A549 (cell line): ENCODE measurements around the gene IPO4. TPM values are rescaled to one million over a fixed set of nuclear protein-coding genes. Genes with fewer than 3 reads are reported as not detected.

Experiments
- ATAC-seq, 2 experiments: fragments of 200-7000 bp in 1 of 2; fragments of >200 bp in 1 of 2; cut with Nextera tagmentation in 1 of 2; cut with Tn5 transposase in 1 of 2; 3 replicates each; pipeline versions ENCODE4 v1.8.0 to v1.9.1; 2018 to 2020; ENCODE audit warnings: mild to moderate bottlenecking in 1 of 2, moderate library complexity in 1 of 2
- CTCF ChIA-PET: fragments of 300-600 bp; sonication (Branson Sonifier 250); formaldehyde crosslinking; extraction: SDS; loops from one replicate; lab custom pipeline; 2021; ENCODE audit warnings: antibody characterized with exemption, inconsistent platforms; lab: Yijun Ruan, JAX
- POLR2A ChIA-PET: fragments of 350-600 bp; formaldehyde crosslinking; extraction: SDS; loops from one replicate; lab custom pipeline; 2021; ENCODE audit warnings: antibody characterized with exemption, inconsistent platforms; lab: Yijun Ruan, JAX
- DNase-seq, 2 experiments: peaks; one replicate each; pipeline versions ENCODE4 v3.0.0 to v3.0.0-alpha.2; 2011 to 2016; ENCODE audit warnings: low read depth in 1 of 2, low spot score in 1 of 2
- FAIRE-seq: peaks from 2 replicates; lab custom pipeline; 2011; peaks lifted over from hg19 to GRCh38; lab: Jason Lieb, UNC
- H3K27ac ChIP-seq, 2 experiments: fragments of >200 bp; sonication (Bioruptor Twin); formaldehyde crosslinking; 3 replicates each; pipeline ENCODE4 v1.5.1; 2016 to 2017
- H3K4me1 ChIP-seq: fragments of >200 bp; sonication (Bioruptor Twin); formaldehyde crosslinking; 3 replicates; pipeline ENCODE4 v1.6.1; 2016
- H3K4me2 ChIP-seq: fragments of >200 bp; sonication (Bioruptor Twin); formaldehyde crosslinking; 3 replicates; pipeline ENCODE4 v1.6.1; 2016
- H3K4me3 ChIP-seq: fragments of >200 bp; sonication (Bioruptor Twin); formaldehyde crosslinking; 3 replicates; pipeline ENCODE4 v1.5.1; 2016
- H3K9me3 ChIP-seq: fragments of >200 bp; sonication (Bioruptor Twin); formaldehyde crosslinking; 3 replicates; pipeline ENCODE4 v1.6.1; 2016
- BHLHE40 ChIP-seq: IDR thresholded peaks from 2 replicates; pipeline ENCODE4 v1.6.1; 2012; ENCODE audit warnings: low read depth, low read length, inconsistent platforms
- CBX2 ChIP-seq: fragments of 200-600 bp; sonication (generic); IDR thresholded peaks from 2 replicates; pipeline ENCODE4 v1.6.1; 2016; ENCODE audit warnings: low read depth, mild to moderate bottlenecking, borderline replicate concordance
- CHD4 ChIP-seq: fragments of 200-600 bp; sonication (generic); IDR thresholded peaks from 2 replicates; pipeline ENCODE4 v1.6.1; 2016; ENCODE audit warnings: antibody characterized with exemption, mild to moderate bottlenecking, borderline replicate concordance
- EHF ChIP-seq: fragments of 250-450 bp; sonication (Bioruptor Pico); IDR thresholded peaks from 2 replicates; pipeline ENCODE4 v1.5.0; 2020; ENCODE audit warnings: mild to moderate bottlenecking
- ESRRA ChIP-seq: fragments of 150-350 bp; IDR thresholded peaks from 2 replicates; pipeline ENCODE4 v1.6.1; 2014; ENCODE audit warnings: mild to moderate bottlenecking, low read length, borderline replicate concordance
- FOXS1 ChIP-seq: fragments of 250-450 bp; sonication (Bioruptor Pico); IDR thresholded peaks from 2 replicates; pipeline ENCODE4 v1.5.0; 2020; ENCODE audit warnings: mild to moderate bottlenecking, moderate library complexity
- HDAC2 ChIP-seq: fragments of 200-600 bp; sonication (generic); IDR thresholded peaks from 2 replicates; pipeline ENCODE4 v1.6.1; 2016
- HOXB13 ChIP-seq: fragments of 250-450 bp; sonication (Bioruptor Pico); IDR thresholded peaks from 2 replicates; pipeline ENCODE4 v1.5.0; 2020; ENCODE audit warnings: low read depth, mild to moderate bottlenecking, moderate library complexity
- JUN ChIP-seq, 2 experiments: fragments of >200 bp; sonication (Bioruptor Twin); formaldehyde crosslinking; IDR thresholded peaks; 2 replicates in 1 of 2; 3 replicates in 1 of 2; pipeline ENCODE4 v1.6.1; 2016 to 2017
- JUNB ChIP-seq: fragments of >200 bp; sonication (Bioruptor Twin); formaldehyde crosslinking; IDR thresholded peaks from 2 replicates; pipeline ENCODE4 v1.6.1; 2016
- MAFK ChIP-seq: fragments of 450-650 bp; IDR thresholded peaks from 2 replicates; pipeline ENCODE4 v1.6.1; 2014; ENCODE audit not compliant: partially characterized antibody
- MAZ ChIP-seq: fragments of 150-350 bp; IDR thresholded peaks from 2 replicates; pipeline ENCODE4 v1.6.1; 2014; ENCODE audit warnings: antibody characterized with exemption, low read depth, low read length, borderline replicate concordance
- NPAS2 ChIP-seq: fragments of 250-450 bp; sonication (Bioruptor Pico); IDR thresholded peaks from 2 replicates; pipeline ENCODE4 v1.8.0; 2022; ENCODE audit warnings: mild to moderate bottlenecking, moderate library complexity, borderline replicate concordance
- PHF8 ChIP-seq: fragments of 200-600 bp; sonication (generic); IDR thresholded peaks from 2 replicates; pipeline ENCODE4 v1.6.1; 2016; ENCODE audit warnings: low read depth, mild to moderate bottlenecking, antibody characterized with exemption, moderate library complexity, borderline replicate concordance
- POLR2AphosphoS2 ChIP-seq: conservative IDR thresholded peaks from 2 replicates; pipeline ENCODE4 v1.6.1; 2012; ENCODE audit warnings: low read length, improper control_type of control experiment, inconsistent platforms
- RARB ChIP-seq: fragments of 250-450 bp; sonication (Bioruptor Pico); IDR thresholded peaks from 2 replicates; pipeline ENCODE4 v1.8.0; 2021; ENCODE audit warnings: mild to moderate bottlenecking, moderate library complexity
- SMC3 ChIP-seq: fragments of >200 bp; sonication (Bioruptor Twin); formaldehyde crosslinking; IDR thresholded peaks from 3 replicates; pipeline ENCODE4 v1.6.1; 2018; ENCODE audit warnings: inconsistent platforms
- TFCP2L1 ChIP-seq: fragments of 250-450 bp; sonication (Bioruptor Pico); IDR thresholded peaks from 2 replicates; pipeline ENCODE4 v1.5.0; 2021; ENCODE audit warnings: mild to moderate bottlenecking
- ZC3H11A ChIP-seq: fragments of 450-650 bp; IDR thresholded peaks from 2 replicates; pipeline ENCODE4 v1.6.1; 2014; ENCODE audit warnings: antibody characterized with exemption, mild to moderate bottlenecking
- ZSCAN20 ChIP-seq: fragments of 250-450 bp; sonication (Bioruptor Pico); IDR thresholded peaks from 2 replicates; pipeline ENCODE4 v1.8.0; 2022; ENCODE audit warnings: mild to moderate bottlenecking, moderate library complexity
- WGBS: methylation state at CpG from one replicate; pipeline ENCODE4 v1.1.6; 2017; ENCODE audit errors: missing lambda C conversion rate; 5-methylcytosine and 5-hydroxymethylcytosine counted together
- polyA plus RNA-seq, 4 experiments: library from polyadenylated mRNA; depleted of rRNA in 3 of 4; stranded (reverse); fragments of >200 nt; fragmentation: RNase III in 1 of 4; extraction: RNeasy Plus Mini Kit Qiagen cat#74134 plus additional on column Dnase treatment in 1 of 4; gene quantifications; 2 replicates in 3 of 4; 3 replicates in 1 of 4; pipeline ENCODE4 v1.2.3, GENCODE V29; 2011 to 2017
- TF ChIP-seq, protein P1 (sequence below): fragments of 250-450 bp; sonication (Bioruptor Pico); IDR thresholded peaks from 2 replicates; pipeline ENCODE4 v1.5.0; 2021; ENCODE audit warnings: mild to moderate bottlenecking, moderate library complexity, borderline replicate concordance
- TF ChIP-seq, protein P2 (sequence below): fragments of >200 bp; sonication (Bioruptor Twin); formaldehyde crosslinking; IDR thresholded peaks from 3 replicates; pipeline ENCODE4 v1.5.1; 2016
- TF ChIP-seq, protein P3 (sequence below): fragments of >200 bp; sonication (Bioruptor Twin); formaldehyde crosslinking; IDR thresholded peaks from 2 replicates; pipeline ENCODE4 v1.6.1; 2016

The IPO4 gene
- polyA plus RNA-seq, 2 of the 4 experiments (the other 2 are of a cell fraction), result 37.1 to 91.7 TPM

DNA sequence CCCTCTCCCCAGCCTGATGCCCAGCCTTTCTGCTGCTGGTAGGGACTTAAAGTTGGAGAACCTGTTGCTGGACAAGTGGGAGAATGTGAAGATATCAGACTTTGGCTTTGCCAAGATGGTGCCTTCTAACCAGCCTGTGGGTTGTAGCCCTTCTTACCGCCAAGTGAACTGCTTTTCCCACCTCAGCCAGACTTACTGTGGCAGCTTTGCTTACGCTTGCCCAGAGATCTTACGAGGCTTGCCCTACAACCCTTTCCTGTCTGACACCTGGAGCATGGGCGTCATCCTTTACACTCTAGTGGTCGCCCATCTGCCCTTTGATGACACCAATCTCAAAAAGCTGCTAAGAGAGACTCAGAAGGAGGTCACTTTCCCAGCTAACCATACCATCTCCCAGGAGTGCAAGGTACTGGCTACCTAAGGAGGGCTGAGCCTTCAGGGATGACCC lies 18.5 kb upstream of the IPO4 start:
- ATAC-seq, result no peak
- TF ChIP-seq EHF (CRISPR knock-in tag), result no peak
- TF ChIP-seq, protein P1, sequence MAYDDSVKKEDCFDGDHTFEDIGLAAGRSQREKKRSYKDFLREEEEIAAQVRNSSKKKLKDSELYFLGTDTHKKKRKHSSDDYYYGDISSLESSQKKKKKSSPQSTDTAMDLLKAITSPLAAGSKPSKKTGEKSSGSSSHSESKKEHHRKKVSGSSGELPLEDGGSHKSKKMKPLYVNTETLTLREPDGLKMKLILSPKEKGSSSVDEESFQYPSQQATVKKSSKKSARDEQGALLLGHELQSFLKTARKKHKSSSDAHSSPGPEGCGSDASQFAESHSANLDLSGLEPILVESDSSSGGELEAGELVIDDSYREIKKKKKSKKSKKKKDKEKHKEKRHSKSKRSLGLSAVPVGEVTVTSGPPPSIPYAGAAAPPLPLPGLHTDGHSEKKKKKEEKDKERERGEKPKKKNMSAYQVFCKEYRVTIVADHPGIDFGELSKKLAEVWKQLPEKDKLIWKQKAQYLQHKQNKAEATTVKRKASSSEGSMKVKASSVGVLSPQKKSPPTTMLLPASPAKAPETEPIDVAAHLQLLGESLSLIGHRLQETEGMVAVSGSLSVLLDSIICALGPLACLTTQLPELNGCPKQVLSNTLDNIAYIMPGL, result no peak
- TF ChIP-seq MAZ, result no peak
- no peak for TF ChIP-seq TFCP2L1 (CRISPR knock-in tag)
- no peak for TF ChIP-seq ZSCAN20 (CRISPR knock-in tag)
- no peak for TF ChIP-seq JUNB
- no peak for TF ChIP-seq CHD4
- TF ChIP-seq BHLHE40, result no peak
- TF ChIP-seq NPAS2 (CRISPR knock-in tag), result no peak
- no peak for TF ChIP-seq FOXS1 (CRISPR knock-in tag)
- TF ChIP-seq, protein P2, sequence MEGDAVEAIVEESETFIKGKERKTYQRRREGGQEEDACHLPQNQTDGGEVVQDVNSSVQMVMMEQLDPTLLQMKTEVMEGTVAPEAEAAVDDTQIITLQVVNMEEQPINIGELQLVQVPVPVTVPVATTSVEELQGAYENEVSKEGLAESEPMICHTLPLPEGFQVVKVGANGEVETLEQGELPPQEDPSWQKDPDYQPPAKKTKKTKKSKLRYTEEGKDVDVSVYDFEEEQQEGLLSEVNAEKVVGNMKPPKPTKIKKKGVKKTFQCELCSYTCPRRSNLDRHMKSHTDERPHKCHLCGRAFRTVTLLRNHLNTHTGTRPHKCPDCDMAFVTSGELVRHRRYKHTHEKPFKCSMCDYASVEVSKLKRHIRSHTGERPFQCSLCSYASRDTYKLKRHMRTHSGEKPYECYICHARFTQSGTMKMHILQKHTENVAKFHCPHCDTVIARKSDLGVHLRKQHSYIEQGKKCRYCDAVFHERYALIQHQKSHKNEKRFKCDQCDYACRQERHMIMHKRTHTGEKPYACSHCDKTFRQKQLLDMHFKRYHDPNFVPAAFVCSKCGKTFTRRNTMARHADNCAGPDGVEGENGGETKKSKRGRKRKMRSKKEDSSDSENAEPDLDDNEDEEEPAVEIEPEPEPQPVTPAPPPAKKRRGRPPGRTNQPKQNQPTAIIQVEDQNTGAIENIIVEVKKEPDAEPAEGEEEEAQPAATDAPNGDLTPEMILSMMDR, result no peak
- TF ChIP-seq CBX2, result no peak
- no peak for TF ChIP-seq PHF8
- TF ChIP-seq, all 56 proteins: peak for 0
- FAIRE-seq (no peak), DNase-seq (no peak)
- Histone ChIP-seq H3K4me2 (no peak overlapping the region), H3K4me3 (no peak overlapping the region), H3K9me3 (no peaks in the 10 kb centered on the region), H3K27ac (no peak overlapping the region), H3K4me1 (peaks cover 3% of the 10 kb centered on the region; the same call in 1 of the 3 replicates)
- ChIA-PET POLR2A (interaction anchor here (4.0 kb wide), 1 partner anchor 12 kb away, joined by 16 read pairs; the partner anchor contains the start of gene TM9SF1), CTCF (interaction anchor here (0.7 to 2.4 kb wide), 4 partner anchors 11 to 98 kb away, joined by 3 to 7 read pairs (median 6); partner anchors contain the start of genes TINF2 and TM9SF1)
- 92% methylated on average over 5 of the region's 5 CpGs for WGBS

DNA sequence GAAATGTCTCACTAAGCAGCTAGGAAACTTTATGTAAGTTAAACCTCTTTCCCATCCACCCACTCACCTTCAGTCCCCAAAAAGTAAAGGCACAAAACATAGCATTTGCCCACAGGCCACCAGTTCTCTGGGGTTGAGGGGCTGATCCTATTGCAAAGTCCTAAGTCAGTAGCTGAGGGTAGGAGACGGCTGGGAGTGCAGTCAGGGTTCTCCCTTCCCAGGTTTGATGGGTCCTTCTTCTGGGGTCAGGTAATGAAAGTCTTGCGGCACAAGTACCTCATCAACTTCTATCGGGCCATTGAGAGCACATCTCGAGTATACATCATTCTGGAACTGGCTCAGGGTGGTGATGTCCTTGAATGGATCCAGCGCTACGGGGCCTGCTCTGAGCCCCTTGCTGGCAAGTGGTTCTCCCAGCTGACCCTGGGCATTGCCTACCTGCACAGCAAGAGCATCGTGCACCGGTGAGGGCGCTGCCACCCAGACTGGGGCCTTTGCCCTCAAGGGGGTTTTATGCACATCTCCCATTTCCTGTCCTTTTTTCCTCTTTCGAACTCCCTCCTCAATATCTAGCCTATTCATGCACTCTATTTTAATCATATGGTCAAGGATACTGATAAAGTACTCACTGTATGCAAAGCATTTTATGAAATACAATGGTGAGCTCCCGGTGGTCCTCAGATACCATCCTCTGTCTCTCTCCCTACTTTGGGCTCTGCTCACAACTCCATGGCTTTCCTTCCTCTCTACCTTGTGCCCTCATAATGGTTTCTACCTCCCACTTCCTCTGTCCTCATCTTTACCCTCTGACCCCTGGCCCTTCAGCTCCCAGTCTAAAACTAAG lies 17.9 kb upstream of the IPO4 start:
- H3K9me3 ChIP-seq, result 0 out of 3 replicates have a peak, but pooled peaks cover 3% of the 10 kb centered on the region
- DNase-seq (no peak), FAIRE-seq (no peak), ATAC-seq (no peak)
- no peak overlapping the region for H3K4me2 ChIP-seq
- ChIA-PET CTCF (interaction anchor here (0.7 to 2.4 kb wide), 7 partner anchors 9 to 225 kb away, joined by 3 to 7 read pairs (median 5); partner anchors contain the start of genes TINF2 and TM9SF1), POLR2A (interaction anchor here (4.0 kb wide), 1 partner anchor 11 kb away, joined by 16 read pairs; the partner anchor contains the start of gene TM9SF1)
- no peak for TF ChIP-seq ESRRA
- no peak for TF ChIP-seq PHF8
- TF ChIP-seq JUN (IDR thresholded peaks at IDR 0.05), result no peak
- no peak for TF ChIP-seq ZC3H11A
- no peak for TF ChIP-seq HOXB13 (CRISPR knock-in tag)
- TF ChIP-seq RARB (CRISPR knock-in tag), result no peak
- no peak for TF ChIP-seq POLR2AphosphoS2
- TF ChIP-seq ZSCAN20 (CRISPR knock-in tag), result no peak
- TF ChIP-seq SMC3, result no peak
- no peak for TF ChIP-seq HDAC2
- TF ChIP-seq, protein P3, sequence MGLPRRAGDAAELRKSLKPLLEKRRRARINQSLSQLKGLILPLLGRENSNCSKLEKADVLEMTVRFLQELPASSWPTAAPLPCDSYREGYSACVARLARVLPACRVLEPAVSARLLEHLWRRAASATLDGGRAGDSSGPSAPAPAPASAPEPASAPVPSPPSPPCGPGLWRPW, result no peak
- no peak for TF ChIP-seq MAFK
- 96% methylated on average over 11 of the region's 11 CpGs for WGBS
- no peak overlapping the region for H3K27ac ChIP-seq
- no peak overlapping the region for H3K4me3 ChIP-seq
- no peaks in the 10 kb centered on the region for H3K4me1 ChIP-seq
